HepG2 (cell line): ENCODE measurements around the gene UNC5A. TPM values are rescaled to one million over a fixed set of nuclear protein-coding genes. Genes with fewer than 3 reads are reported as not detected.

Experiments
- CAMTA2 ChIP-seq: sonication (generic); formaldehyde crosslinking; IDR thresholded peaks from 2 replicates; pipeline ENCODE4 v1.4.0; 2020; ENCODE audit warnings: mild to moderate bottlenecking, missing genetic modification reagents, borderline replicate concordance
- DPF2 ChIP-seq: sonication (generic); formaldehyde crosslinking; IDR thresholded peaks from 2 replicates; pipeline ENCODE4 v1.4.0; 2020; ENCODE audit warnings: mild to moderate bottlenecking, low read depth, missing genetic modification reagents, borderline replicate concordance
- FOXP1 ChIP-seq, 2 experiments: fragments of 450-650 bp in 1 of 2; IDR thresholded peaks; 2 replicates each; pipeline ENCODE4 v1.6.1; 2017 to 2018; ENCODE audit warnings: antibody characterized with exemption in 1 of 2
- MAFG ChIP-seq: sonication (generic); formaldehyde crosslinking; IDR thresholded peaks from 2 replicates; pipeline ENCODE4 v1.5.1; 2020; ENCODE audit warnings: mild to moderate bottlenecking, missing genetic modification reagents
- MBD4 ChIP-seq: IDR thresholded peaks from 2 replicates; pipeline ENCODE4 v1.6.1; 2012; ENCODE audit warnings: low read length, inconsistent platforms, borderline replicate concordance
- MIER2 ChIP-seq: IDR thresholded peaks from 2 replicates; pipeline ENCODE4 v1.6.1; 2016; ENCODE audit warnings: missing biosample characterization, missing genetic modification reagents
- NFE2L1 ChIP-seq: sonication (generic); formaldehyde crosslinking; IDR thresholded peaks from 2 replicates; pipeline ENCODE4 v1.4.0; 2020; ENCODE audit warnings: missing genetic modification reagents, mild to moderate bottlenecking, borderline replicate concordance
- NFIC ChIP-seq: IDR thresholded peaks from 2 replicates; pipeline ENCODE4 v1.6.1; 2012; ENCODE audit warnings: mild to moderate bottlenecking, low read length, inconsistent platforms
- POLR2AphosphoS5 ChIP-seq: IDR thresholded peaks from 2 replicates; pipeline ENCODE4 v1.6.1; 2012; ENCODE audit warnings: low read depth, low read length
- PTBP1 ChIP-seq: fragments of 200-400 bp; formaldehyde crosslinking; IDR thresholded peaks from 2 replicates; pipeline ENCODE4 v1.6.1; 2018; ENCODE audit warnings: low read length, low read depth; ENCODE audit not compliant: poor library complexity, severe bottlenecking
- SAP130 ChIP-seq: IDR thresholded peaks from 2 replicates; pipeline ENCODE4 v1.6.1; 2016; ENCODE audit warnings: low read depth
- SMARCE1 ChIP-seq: fragments of 450-650 bp; IDR thresholded peaks from 2 replicates; pipeline ENCODE4 v1.6.1; 2017; ENCODE audit warnings: borderline replicate concordance
- YEATS2 ChIP-seq: sonication (generic); formaldehyde crosslinking; IDR thresholded peaks from 2 replicates; pipeline ENCODE4 v1.4.0; 2020; ENCODE audit warnings: missing genetic modification reagents, borderline replicate concordance
- ZC3H13 ChIP-seq: sonication (generic); formaldehyde crosslinking; IDR thresholded peaks from 2 replicates; pipeline ENCODE4 v1.8.1; 2023; ENCODE audit warnings: mild to moderate bottlenecking, missing genetic modification reagents, moderate library complexity
- ZMYM4 ChIP-seq: sonication (generic); formaldehyde crosslinking; IDR thresholded peaks from 2 replicates; pipeline ENCODE4 v1.8.1; 2023; ENCODE audit warnings: mild to moderate bottlenecking, missing genetic modification reagents
- ZNF124 ChIP-seq: sonication (generic); formaldehyde crosslinking; IDR thresholded peaks from 2 replicates; pipeline ENCODE4 v1.4.0; 2020; ENCODE audit warnings: missing genetic modification reagents
- ZNF446 ChIP-seq: sonication (generic); formaldehyde crosslinking; IDR thresholded peaks from 2 replicates; pipeline ENCODE4 v1.5.0; 2020; ENCODE audit warnings: mild to moderate bottlenecking, missing genetic modification reagents
- ZNF496 ChIP-seq: sonication (generic); formaldehyde crosslinking; IDR thresholded peaks from 2 replicates; pipeline ENCODE4 v1.8.1; 2023; ENCODE audit warnings: mild to moderate bottlenecking, moderate library complexity, missing genetic modification reagents; ENCODE audit not compliant: insufficient replicate concordance
- ZNF550 ChIP-seq: sonication (generic); formaldehyde crosslinking; IDR thresholded peaks from 2 replicates; pipeline ENCODE4 v1.4.0; 2020; ENCODE audit warnings: mild to moderate bottlenecking, missing genetic modification reagents, borderline replicate concordance
- ZNF772 ChIP-seq: sonication (generic); formaldehyde crosslinking; IDR thresholded peaks from 2 replicates; pipeline ENCODE4 v1.5.0; 2020; ENCODE audit warnings: mild to moderate bottlenecking, missing genetic modification reagents
- ZNF839 ChIP-seq: sonication (generic); formaldehyde crosslinking; IDR thresholded peaks from 2 replicates; pipeline ENCODE4 v1.4.0; 2020; ENCODE audit warnings: missing genetic modification reagents, mild to moderate bottlenecking, borderline replicate concordance
- polyA plus RNA-seq, 8 experiments: library from polyadenylated mRNA; depleted of rRNA in 3 of 8; stranded (reverse) in 7 of 8; unstranded in 1 of 8; fragments of >200 nt; fragmentation: Illumina TruSeq in 4 of 8; extraction: Trizol in 4 of 8; gene quantifications; 2 replicates each; pipeline versions ENCODE4 v1.2.1 to v1.2.3, GENCODE V29; 2011 to 2016; ENCODE audit warnings: low read depth in 4 of 8, missing spikeins in 1 of 8, mixed read lengths in 1 of 8; ENCODE audit not compliant: insufficient read depth in 1 of 8
- total RNA-seq, 5 experiments: library from RNA; depleted of rRNA; stranded (reverse); fragments of >200 nt; fragmentation: Illumina TruSeq; extraction: Trizol; gene quantifications; 2 replicates each; pipeline ENCODE4 v1.2.3, GENCODE V29; 2016; ENCODE audit warnings: low read depth in 1 of 5
- TF ChIP-seq, protein P1 (sequence below): sonication (generic); formaldehyde crosslinking; IDR thresholded peaks from 2 replicates; pipeline ENCODE4 v1.9.0; 2021; ENCODE audit warnings: missing genetic modification reagents, mild to moderate bottlenecking, borderline replicate concordance
- TF ChIP-seq, protein P2 (sequence below): sonication (generic); formaldehyde crosslinking; IDR thresholded peaks from 2 replicates; pipeline ENCODE4 v1.4.0; 2020; ENCODE audit warnings: mild to moderate bottlenecking, missing genetic modification reagents
- TF ChIP-seq, protein P3 (sequence below): sonication (generic); formaldehyde crosslinking; IDR thresholded peaks from 2 replicates; pipeline ENCODE4 v1.4.0; 2020; ENCODE audit warnings: low read depth, mild to moderate bottlenecking, missing genetic modification reagents
- TF ChIP-seq, protein P4 (sequence below): sonication (generic); formaldehyde crosslinking; IDR thresholded peaks from 2 replicates; pipeline ENCODE4 v1.4.0; 2020; ENCODE audit warnings: missing genetic modification reagents, mild to moderate bottlenecking, borderline replicate concordance
- TF ChIP-seq, protein P5 (sequence below): sonication (generic); formaldehyde crosslinking; IDR thresholded peaks from 2 replicates; pipeline ENCODE4 v1.4.0; 2020; ENCODE audit warnings: missing genetic modification reagents, low read depth, mild to moderate bottlenecking, borderline replicate concordance

Gene UNC5A
- total and polyA plus RNA-seq, 2 of the 13 experiments (the other 11 are each of a cell fraction or from before 2014, with no cell fraction given), result not detected

DNA sequence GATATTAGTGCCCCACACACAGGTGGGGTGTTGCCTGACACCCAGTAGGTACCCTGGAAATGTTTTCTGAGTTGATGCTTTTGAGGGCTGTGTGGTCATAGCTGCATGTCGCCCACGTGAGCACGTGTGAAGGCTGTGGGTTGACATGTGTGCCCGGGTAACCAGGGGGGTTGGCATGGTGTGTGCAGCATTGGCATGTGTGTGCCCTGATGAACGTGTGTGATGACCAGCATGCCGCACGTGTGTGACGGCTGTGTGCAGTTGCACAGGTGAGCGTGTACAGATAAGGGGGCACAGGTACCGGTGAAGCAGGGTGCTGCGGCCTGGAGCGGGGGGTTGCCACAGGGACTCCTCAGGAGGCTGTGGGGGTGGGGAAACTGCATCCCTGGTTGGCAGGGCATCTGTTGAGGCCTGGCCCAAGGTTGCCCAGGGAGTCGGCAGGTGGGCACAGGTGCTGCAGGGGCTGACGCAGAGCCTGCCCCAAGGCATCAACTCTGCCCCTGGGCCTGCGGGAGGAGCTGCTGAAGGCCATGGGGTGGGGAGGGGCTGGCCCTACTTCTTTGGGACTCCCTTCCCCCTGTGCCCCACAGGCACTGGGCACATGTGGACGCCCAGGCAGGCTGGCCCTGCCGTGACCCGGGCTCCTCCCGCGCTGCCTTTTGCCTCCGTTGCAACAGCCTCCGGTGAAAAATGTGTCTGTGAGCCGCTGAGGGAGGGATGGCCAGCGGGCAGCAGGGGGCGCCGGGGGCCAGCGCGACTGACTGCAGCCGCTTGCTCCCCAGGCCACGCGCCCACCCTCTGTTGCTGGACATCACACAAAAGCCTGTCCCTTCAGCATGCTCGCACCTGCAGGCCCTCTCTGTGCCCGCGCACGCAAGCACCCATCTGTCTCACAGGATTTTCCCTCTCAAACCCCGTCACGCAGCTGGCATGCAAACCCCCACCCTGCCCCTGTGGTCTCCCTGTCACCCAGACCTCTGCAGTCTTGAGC is 2.2 kb downstream of the UNC5A start (continued):
- TF ChIP-seq, protein P1, sequence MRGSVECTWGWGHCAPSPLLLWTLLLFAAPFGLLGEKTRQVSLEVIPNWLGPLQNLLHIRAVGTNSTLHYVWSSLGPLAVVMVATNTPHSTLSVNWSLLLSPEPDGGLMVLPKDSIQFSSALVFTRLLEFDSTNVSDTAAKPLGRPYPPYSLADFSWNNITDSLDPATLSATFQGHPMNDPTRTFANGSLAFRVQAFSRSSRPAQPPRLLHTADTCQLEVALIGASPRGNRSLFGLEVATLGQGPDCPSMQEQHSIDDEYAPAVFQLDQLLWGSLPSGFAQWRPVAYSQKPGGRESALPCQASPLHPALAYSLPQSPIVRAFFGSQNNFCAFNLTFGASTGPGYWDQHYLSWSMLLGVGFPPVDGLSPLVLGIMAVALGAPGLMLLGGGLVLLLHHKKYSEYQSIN (CRISPR knock-in tag), result no peak
- TF ChIP-seq SAP130 (CRISPR knock-in tag), result peak; percentile 11; the same call in 1 of the 2 replicates
- TF ChIP-seq ZNF124 (CRISPR knock-in tag), result no peak
- no peak for TF ChIP-seq ZNF550 (CRISPR knock-in tag)
- TF ChIP-seq ZNF496 (CRISPR knock-in tag), result no peak
- TF ChIP-seq ZNF839, result no peak
- no peak for TF ChIP-seq POLR2AphosphoS5
- TF ChIP-seq DPF2, result no peak
- TF ChIP-seq PTBP1, result no peak
- no peak for TF ChIP-seq NFE2L1
- no peak for TF ChIP-seq CAMTA2 (CRISPR knock-in tag)
- TF ChIP-seq ZNF772 (CRISPR knock-in tag), result no peak
- no peak for TF ChIP-seq MBD4
- TF ChIP-seq ZNF446 (CRISPR knock-in tag), result no peak
- TF ChIP-seq, protein P2, sequence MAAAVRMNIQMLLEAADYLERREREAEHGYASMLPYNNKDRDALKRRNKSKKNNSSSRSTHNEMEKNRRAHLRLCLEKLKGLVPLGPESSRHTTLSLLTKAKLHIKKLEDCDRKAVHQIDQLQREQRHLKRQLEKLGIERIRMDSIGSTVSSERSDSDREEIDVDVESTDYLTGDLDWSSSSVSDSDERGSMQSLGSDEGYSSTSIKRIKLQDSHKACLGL (CRISPR knock-in tag), result 0 out of 2 replicates have a peak, but pooled peaks have one; percentile 34
- TF ChIP-seq MIER2, result no peak
- TF ChIP-seq, protein P3, sequence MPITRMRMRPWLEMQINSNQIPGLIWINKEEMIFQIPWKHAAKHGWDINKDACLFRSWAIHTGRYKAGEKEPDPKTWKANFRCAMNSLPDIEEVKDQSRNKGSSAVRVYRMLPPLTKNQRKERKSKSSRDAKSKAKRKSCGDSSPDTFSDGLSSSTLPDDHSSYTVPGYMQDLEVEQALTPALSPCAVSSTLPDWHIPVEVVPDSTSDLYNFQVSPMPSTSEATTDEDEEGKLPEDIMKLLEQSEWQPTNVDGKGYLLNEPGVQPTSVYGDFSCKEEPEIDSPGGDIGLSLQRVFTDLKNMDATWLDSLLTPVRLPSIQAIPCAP, result no peak
- TF ChIP-seq ZMYM4 (CRISPR knock-in tag), result no peak
- TF ChIP-seq, protein P4, sequence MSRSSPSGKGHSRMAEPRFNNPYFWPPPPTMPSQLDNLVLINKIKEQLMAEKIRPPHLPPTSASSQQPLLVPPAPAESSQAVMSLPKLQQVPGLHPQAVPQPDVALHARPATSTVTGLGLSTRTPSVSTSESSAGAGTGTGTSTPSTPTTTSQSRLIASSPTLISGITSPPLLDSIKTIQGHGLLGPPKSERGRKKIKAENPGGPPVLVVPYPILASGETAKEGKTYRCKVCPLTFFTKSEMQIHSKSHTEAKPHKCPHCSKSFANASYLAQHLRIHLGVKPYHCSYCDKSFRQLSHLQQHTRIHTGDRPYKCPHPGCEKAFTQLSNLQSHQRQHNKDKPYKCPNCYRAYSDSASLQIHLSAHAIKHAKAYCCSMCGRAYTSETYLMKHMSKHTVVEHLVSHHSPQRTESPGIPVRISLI, result no peak
- no peak for TF ChIP-seq SMARCE1
- TF ChIP-seq YEATS2, result no peak
- TF ChIP-seq, protein P5, sequence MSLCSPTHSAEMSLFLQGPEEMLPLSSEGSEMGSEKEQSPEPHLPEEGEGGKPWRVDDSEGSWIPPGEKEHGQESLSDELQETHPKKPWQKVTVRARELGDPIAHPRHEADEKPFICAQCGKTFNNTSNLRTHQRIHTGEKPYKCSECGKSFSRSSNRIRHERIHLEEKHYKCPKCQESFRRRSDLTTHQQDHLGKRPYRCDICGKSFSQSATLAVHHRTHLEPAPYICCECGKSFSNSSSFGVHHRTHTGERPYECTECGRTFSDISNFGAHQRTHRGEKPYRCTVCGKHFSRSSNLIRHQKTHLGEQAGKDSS (CRISPR knock-in tag), result no peak
- TF ChIP-seq MAFG (CRISPR knock-in tag), result no peak
- TF ChIP-seq NFIC, result no peak
- TF ChIP-seq FOXP1 (IDR thresholded peaks at IDR 0.05), result no peak
- TF ChIP-seq FOXP1 (CRISPR knock-in tag; IDR thresholded peaks at IDR 0.05), result no peak
- no peak for TF ChIP-seq ZC3H13
